Measurements from ENCODE around the gene SPATA2.
"Not testable (repeated sequence)": the region's sequence is repeated elsewhere in the genome, so short reads cannot be mapped to it uniquely, and the experiment has no call there.

The SPATA2 gene

GRCh38 chr20:49882171-49882970 is 33.0 kb downstream of the SPATA2 start:
- no peak for DNase-seq

GRCh38 chr20:49880724-49881445 is 34.4 kb downstream of the SPATA2 start:
- DNase-seq: no peak

DNA sequence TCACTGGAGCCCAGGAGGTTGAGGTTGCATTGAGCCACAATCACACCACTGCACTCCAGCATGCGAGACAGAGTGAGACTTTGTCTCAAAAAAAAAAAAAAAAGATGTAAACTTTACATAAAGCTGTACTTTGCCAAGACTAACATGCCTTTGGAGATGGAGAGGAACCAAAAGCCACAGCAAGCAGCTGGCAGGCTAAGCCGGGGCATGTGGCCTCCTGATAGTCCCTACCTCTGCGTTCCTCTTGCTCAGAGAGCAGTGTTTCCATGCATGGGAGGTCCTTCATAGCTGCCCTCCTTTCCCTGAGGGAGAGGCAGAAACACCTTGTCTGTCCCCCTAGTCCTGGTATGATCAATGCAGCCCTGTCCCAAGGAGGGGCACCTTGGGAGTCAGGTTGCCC is 35.2 kb downstream of the SPATA2 start:
- no peak for DNase-seq

GRCh38 chr20:49878977-49879376 is 36.4 kb downstream of the SPATA2 start:
- no peak for DNase-seq

DNA sequence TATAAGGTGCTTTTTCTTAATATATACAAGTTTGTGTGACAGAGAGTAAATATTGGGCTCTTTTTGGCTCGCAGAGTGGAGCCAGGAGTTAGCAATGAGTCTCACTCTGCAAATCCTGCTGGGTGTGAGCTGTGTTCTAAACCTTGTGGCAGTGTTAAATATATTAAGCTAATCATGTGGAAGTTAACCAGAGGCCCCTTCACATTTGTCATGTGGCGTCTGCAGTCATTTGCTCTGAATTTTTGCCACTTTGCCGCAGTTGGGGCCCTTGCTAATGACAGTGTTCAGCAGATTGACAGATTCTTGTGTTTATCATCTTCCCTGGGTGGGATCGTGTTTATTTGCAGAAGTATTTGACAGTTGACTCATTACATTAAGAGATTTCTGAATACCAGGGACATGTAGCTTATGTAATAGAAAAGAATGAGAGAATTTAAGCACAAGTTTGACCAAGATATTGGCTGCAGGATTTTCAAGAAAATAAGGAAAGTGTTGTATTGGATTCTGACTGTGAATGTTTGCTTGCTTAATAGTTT is 37.9 kb downstream of the SPATA2 start:
- no peak for DNase-seq

DNA sequence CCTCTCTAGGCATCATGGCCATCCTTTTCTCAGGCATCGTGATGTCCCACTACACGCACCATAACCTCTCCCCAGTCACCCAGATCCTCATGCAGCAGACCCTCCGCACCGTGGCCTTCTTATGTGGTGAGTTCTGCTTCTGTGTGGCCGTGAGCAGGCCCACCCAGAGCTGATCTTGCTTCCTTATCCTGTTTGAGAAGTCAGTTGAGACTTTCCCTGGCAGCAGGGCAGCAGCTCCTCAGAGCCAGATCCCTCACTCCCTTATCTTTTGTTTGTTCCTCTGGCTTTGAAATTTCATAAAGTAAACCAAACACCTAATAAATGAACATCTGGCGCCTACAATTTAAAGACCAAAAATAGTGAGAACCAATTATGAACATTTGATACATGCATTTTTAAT is 40.6 kb downstream of the SPATA2 start:
- DNase-seq: no peak

- DNase-seq: no peak
Measured at GRCh38 chr20:49872056-49872455, 43.3 kb downstream of the SPATA2 start.

DNA sequence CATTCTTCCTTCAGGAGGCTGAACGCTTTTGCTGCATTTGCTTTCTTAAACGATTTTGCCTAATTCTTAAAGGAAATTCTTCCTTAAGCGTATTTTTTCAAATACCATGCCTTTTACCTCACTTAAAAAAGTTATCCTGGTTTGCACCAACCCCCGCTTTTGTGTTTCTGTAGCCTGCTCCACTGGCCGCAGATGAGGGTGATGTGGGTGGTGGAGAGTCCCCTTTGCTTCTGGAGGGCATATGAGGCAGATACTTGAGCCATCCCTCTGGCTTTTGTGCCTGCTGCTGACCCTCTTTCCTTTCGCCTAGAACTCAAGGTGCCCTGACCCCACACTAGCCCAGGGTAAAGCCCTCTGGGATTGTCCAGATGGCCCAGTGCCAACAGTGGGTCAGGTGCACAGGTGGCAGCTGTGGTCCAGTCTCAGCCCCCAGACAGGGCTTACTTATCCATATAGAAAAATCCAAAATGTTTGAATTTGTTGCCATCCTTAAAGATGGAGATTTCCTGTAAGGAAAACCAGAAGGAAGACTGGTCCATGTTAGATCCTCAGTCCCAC is 43.9 kb downstream of the SPATA2 start:
- DNase-seq: no peak

GRCh38 chr20:49870261-49870660 is 45.1 kb downstream of the SPATA2 start:
- DNase-seq: no peak

DNA sequence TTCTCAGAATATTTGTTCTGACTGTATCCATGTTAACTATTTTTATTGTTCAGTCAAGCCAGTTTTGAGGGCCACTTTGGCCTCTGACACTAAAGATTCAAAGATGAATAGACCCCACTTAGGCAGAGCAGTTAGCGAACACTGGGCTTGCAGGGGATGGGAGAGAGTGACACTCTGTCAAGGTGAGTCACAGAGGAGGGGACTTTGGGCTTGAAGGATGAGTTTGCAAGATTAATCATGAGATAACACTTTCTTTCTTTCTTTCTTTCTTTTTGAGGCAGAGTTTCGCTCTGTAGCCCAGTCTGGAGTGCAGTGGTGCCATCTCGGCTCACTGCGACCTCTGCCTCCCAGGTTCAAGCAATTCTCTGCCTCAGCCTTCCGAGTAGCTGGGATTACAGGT is 46.4 kb downstream of the SPATA2 start:
- DNase-seq: no peak

DNA sequence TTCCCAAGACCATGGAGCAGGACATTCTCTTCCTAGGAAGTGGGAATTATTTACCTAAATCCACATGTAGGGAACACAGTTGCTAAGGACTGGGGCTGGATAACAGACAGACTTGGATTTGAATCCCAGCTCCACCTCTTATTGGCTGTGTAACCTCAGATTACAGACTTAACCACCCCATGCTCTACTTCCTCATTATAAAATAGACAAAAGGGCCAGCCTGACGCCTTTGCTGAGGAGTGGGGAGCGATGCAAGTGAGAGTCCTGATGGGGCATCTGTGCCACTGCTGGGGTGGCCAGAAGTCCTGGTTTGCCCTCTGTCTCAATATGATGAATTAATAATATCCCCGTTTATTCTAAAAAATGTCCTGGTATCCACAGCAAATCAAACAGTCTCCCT is 46.8 kb downstream of the SPATA2 start:
- no peak for DNase-seq

GRCh38 chr20:49867453-49868215 is 47.7 kb downstream of the SPATA2 start:
- no peak for DNase-seq

DNA sequence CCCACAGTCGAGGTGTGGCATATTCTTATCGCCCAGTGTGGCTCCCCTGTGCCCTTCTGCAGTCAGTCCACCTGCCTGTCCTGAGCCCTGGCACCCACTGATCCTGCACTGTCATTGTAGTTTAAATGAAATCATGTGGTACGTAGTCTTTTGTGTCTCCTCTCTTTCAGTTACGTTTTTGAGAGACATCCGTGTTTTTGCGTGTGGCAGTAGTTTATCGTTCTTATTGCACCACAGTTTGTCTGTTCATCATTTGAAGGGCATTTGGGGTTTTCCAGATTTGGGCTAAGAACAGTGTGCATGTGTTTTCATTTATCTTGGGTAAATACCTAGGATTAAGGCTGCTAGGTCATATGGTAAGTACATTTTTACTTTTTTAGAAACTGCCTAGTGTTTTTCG is 49.3 kb downstream of the SPATA2 start:
- DNase-seq: peak; percentile 93

- DNase-seq: peak; percentile 66
Measured at GRCh38 chr20:49865559-49865958, 49.8 kb downstream of the SPATA2 start.

- no peak for DNase-seq
Measured at GRCh38 chr20:49863666-49864065, 51.7 kb downstream of the SPATA2 start.

- DNase-seq: no peak
Measured at GRCh38 chr20:49862607-49863200, 52.6 kb downstream of the SPATA2 start.

GRCh38 chr20:49861232-49861631 is 54.1 kb downstream of the SPATA2 start:
- not testable (repeated sequence) for DNase-seq

DNA sequence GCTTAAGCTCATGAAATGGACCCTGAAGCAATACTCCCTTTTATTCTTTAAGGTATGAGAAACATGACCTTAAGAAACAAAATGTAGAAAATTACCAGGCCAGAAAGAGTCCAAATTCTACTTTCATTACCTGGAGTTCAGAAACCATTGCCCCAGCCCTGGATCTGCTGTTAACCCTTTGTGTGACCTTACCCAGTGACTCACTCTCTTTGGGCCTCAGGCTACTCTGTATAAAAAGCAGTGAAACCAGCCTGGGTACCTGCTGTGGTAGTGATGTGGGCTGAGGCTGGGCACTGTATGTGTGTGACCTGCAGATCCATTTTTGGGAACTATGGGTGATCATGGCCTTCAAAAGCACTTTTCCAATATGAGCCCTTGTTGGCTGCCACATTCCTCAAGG is 55.5 kb downstream of the SPATA2 start:
- no peak for DNase-seq

DNA sequence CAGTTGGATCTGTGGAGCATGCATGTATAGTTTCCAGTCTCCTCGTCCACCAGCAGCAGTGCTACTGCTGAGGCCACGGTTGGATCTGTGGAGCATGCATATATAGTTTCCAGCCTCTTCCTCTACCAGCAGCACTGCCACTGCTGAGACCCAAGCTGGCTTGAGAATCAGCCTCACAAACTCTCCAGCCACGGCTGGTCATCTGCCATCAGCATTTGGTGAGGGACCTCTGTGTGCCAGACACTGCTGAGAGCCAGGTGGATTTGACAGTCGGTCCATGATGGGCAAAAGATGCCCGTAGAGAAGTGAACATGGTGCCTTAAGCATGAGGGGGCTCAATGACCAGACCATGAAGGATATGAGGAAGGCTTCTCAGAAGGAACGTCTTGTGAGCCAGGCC is 56.3 kb downstream of the SPATA2 start:
- no peak for DNase-seq

DNA sequence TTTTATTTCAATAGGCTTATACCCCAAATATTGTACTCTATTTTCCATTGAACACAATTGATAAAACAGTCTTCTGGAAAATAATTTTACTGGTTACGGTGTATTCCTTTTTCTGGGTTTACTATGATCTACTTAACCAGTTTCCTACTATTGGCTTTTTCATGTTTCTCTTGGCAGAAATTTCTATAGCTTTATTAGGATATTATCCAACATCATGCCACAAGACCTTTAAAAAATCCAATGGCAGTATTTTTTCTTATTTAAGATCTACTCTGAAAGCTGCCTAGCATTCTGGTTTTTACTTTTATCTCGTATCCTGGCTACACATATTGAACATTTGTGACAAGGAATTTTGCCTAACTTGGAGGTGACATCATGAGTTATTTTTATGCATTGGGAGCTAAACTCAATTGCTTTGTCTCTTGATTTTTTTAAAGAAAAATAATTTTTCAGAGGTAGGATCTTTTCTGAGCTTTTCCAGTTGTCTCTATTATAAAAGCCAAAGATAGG is 57.2 kb downstream of the SPATA2 start:
- DNase-seq: no peak

GRCh38 chr20:49856904-49857303 is 58.4 kb downstream of the SPATA2 start:
- DNase-seq: no peak

DNA sequence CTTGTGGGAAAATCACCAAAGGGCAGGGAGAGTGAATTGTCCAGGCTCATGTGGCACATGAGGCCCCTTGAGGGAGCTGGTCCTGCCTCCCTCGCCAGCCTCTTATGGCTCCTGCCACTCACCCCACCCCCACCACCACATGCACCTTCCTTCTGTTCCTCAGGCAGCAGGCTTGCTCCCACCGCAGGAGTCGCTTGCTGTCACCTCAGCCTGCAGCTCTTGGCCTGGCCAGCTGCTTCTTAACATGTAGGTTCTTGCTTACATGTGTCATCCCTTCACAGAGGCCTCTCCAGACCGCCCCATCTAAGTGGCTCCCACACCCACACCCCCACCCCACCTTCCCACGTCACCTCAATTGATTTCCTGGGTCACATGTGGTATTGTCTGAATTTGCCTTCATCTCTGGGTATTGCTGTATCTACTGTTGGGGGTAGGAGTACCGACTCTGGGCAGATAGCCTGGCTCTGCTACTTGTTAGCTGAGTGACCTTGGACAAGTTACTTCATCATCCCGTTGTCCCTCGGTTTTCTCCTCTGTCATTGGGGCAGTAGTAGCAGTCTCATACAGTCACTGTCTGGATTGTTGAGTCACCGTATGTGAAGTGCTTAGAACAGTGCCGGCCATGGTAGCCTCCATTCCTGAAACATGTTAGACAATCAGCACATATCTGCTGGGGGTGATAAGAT is 61.0 kb downstream of the SPATA2 start:
- DNase-seq: no peak

All from fibroblast of skin of right quadriceps (primary cell).